OCI-LY1 (cell line): ENCODE results near the gene ARHGAP22.

Experiments
- EZH2 ChIP-seq: fragments of 200-600 bp; sonication (generic), shearing (Covaris generic); IDR thresholded peaks from 2 replicates; pipeline ENCODE4 v1.8.0; 2017; ENCODE audit warnings: borderline replicate concordance, mixed run types, mild to moderate bottlenecking, antibody characterized with exemption, low read length, moderate library complexity, mixed read lengths
- TF ChIP-seq, protein P1 (sequence below): fragments of 200-600 bp; sonication (generic), shearing (Covaris generic); IDR thresholded peaks from 2 replicates; pipeline ENCODE4 v1.5.1; 2017; ENCODE audit warnings: mild to moderate bottlenecking, antibody characterized with exemption, low read length, moderate library complexity, mixed read lengths

DNA sequence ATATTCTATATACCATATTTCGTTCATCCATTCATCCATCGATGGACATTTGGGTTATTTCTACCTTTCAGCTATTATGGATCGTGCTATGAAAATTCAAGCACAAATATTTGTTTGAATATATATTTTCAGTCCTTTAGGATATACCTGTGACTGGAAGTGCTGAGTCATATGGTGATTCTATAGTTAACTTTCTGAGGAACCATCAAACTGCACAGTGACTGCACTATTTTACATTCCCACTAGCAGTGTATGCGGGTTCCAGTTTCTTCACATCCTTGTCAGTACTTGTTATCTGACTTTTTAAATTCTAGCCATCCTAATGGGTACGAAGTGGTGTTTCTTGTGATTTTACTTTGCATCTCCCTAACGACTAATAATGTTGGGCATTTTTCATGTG, 194.4 kb downstream of the ARHGAP22 start:
- TF ChIP-seq, protein P1, sequence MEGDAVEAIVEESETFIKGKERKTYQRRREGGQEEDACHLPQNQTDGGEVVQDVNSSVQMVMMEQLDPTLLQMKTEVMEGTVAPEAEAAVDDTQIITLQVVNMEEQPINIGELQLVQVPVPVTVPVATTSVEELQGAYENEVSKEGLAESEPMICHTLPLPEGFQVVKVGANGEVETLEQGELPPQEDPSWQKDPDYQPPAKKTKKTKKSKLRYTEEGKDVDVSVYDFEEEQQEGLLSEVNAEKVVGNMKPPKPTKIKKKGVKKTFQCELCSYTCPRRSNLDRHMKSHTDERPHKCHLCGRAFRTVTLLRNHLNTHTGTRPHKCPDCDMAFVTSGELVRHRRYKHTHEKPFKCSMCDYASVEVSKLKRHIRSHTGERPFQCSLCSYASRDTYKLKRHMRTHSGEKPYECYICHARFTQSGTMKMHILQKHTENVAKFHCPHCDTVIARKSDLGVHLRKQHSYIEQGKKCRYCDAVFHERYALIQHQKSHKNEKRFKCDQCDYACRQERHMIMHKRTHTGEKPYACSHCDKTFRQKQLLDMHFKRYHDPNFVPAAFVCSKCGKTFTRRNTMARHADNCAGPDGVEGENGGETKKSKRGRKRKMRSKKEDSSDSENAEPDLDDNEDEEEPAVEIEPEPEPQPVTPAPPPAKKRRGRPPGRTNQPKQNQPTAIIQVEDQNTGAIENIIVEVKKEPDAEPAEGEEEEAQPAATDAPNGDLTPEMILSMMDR: no peak
- no peak for TF ChIP-seq EZH2
